PC-3 (cell line): ENCODE measurements around the gene ANGPTL7. TPM values are rescaled to one million over a fixed set of nuclear protein-coding genes. Genes with fewer than 3 reads are reported as not detected.

ENCODE experiments used
- ATAC-seq: fragments of 200-7000 bp; cut with Tn5 transposase; 2 replicates; pipeline ENCODE4 v1.9.1; 2020; ENCODE audit warnings: mild to moderate bottlenecking, moderate library complexity
- BruUV-seq: library from RNA; stranded (reverse); fragments of 400-500 nt; replicated peaks from 2 replicates; lab custom pipeline; 2021; lab: Mats Ljungman, UMichigan
- CTCF ChIA-PET: fragments of 300-600 bp; sonication (Branson Sonifier 250); formaldehyde crosslinking; loops from one replicate; lab custom pipeline; 2022; ENCODE audit warnings: antibody characterized with exemption; lab: Charles Lee
- POLR2A ChIA-PET: fragments of 300-600 bp; sonication (Branson Sonifier 250); formaldehyde crosslinking; loops from one replicate; lab custom pipeline; 2022; ENCODE audit warnings: antibody characterized with exemption; ENCODE audit not compliant: unreplicated experiment; lab: Charles Lee
- DNase-seq: peaks from one replicate; pipeline ENCODE4 v3.0.0-alpha.2; 2015
- H2AFZ ChIP-seq: fragments of 300-600 bp; sonication (generic); 2 replicates; pipeline ENCODE4 v1.6.0; 2016; ENCODE audit warnings: antibody characterized with exemption, low read length
- H3F3A ChIP-seq: fragments of 300-600 bp; sonication (generic); one replicate; pipeline ENCODE4 v1.6.0; 2017; ENCODE audit warnings: antibody characterized with exemption, low read length, control low read depth, mild to moderate bottlenecking; ENCODE audit not compliant: unreplicated experiment
- H3K27ac ChIP-seq: fragments of 300-600 bp; sonication (generic); 2 replicates; pipeline ENCODE4 v1.5.1; 2016; ENCODE audit warnings: mild to moderate bottlenecking, low read length
- H3K27me3 ChIP-seq: fragments of 300-600 bp; sonication (generic); 2 replicates; pipeline ENCODE4 v1.6.1; 2016; ENCODE audit warnings: low read length, mixed read lengths
- H3K36me3 ChIP-seq: fragments of 300-600 bp; sonication (generic); 2 replicates; pipeline ENCODE4 v1.6.1; 2016; ENCODE audit warnings: low read depth, mixed run types, low read length, mixed read lengths
- H3K4me1 ChIP-seq: fragments of 300-600 bp; sonication (generic); 2 replicates; pipeline ENCODE4 v1.5.1; 2016; ENCODE audit warnings: low read length; ENCODE audit not compliant: insufficient read depth
- H3K4me2 ChIP-seq: fragments of 300-600 bp; sonication (generic); 2 replicates; pipeline ENCODE4 v1.6.0; 2016; ENCODE audit warnings: low read length
- H3K4me3 ChIP-seq: fragments of 300-600 bp; sonication (generic); 2 replicates; pipeline ENCODE4 v1.5.1; 2016; ENCODE audit warnings: mild to moderate bottlenecking, low read length, mixed read lengths
- H3K79me2 ChIP-seq: fragments of 300-600 bp; sonication (generic); 2 replicates; pipeline ENCODE4 v1.6.1; 2017; ENCODE audit warnings: low read length, mixed read lengths
- H3K9ac ChIP-seq: fragments of 300-600 bp; sonication (generic); 2 replicates; pipeline ENCODE4 v1.6.0; 2016; ENCODE audit warnings: mild to moderate bottlenecking, low read length
- H3K9me2 ChIP-seq: fragments of 300-600 bp; sonication (generic); replicated peaks from 2 replicates; pipeline ENCODE4 v1.6.1; 2016; ENCODE audit warnings: mixed run types, low read length, mixed read lengths
- H3K9me3 ChIP-seq: fragments of 300-600 bp; sonication (generic); 2 replicates; pipeline ENCODE4 v1.6.1; 2016; ENCODE audit warnings: low read length, mixed read lengths
- H4K20me1 ChIP-seq: fragments of 300-600 bp; sonication (generic); 2 replicates; pipeline ENCODE4 v1.6.1; 2016; ENCODE audit warnings: low read length, mixed read lengths
- EZH2 ChIP-seq: fragments of 300-600 bp; sonication (generic); IDR thresholded peaks from one replicate; pipeline ENCODE4 v1.6.1; 2017; ENCODE audit warnings: antibody characterized with exemption, mild to moderate bottlenecking, low read length; ENCODE audit not compliant: unreplicated experiment
- EZH2phosphoT487 ChIP-seq: fragments of 300-600 bp; sonication (generic); IDR thresholded peaks from 2 replicates; pipeline ENCODE4 v1.6.1; 2018; ENCODE audit warnings: mild to moderate bottlenecking, antibody characterized with exemption, low read length, borderline replicate concordance
- intact Hi-C: fragments of 100-400 bp; cut with micrococcal nuclease; formaldehyde crosslinking; loops from 2 replicates; pipeline ENCODE4 v1.9.0; 2023
- total RNA-seq: library from RNA; depleted of rRNA; stranded (reverse); fragments of >200 nt; gene quantifications from 2 replicates; pipeline ENCODE4 v1.2.3, GENCODE V29; 2014
- TF ChIP-seq, protein P1 (sequence below): fragments of 300-600 bp; sonication (generic); conservative IDR thresholded peaks from 2 replicates; pipeline ENCODE4 v1.5.1; 2017; ENCODE audit warnings: antibody characterized with exemption, low read depth, mild to moderate bottlenecking, low read length

ANGPTL7 gene
- total RNA-seq, 1 experiment from 2014 or later, result not detected

DNA sequence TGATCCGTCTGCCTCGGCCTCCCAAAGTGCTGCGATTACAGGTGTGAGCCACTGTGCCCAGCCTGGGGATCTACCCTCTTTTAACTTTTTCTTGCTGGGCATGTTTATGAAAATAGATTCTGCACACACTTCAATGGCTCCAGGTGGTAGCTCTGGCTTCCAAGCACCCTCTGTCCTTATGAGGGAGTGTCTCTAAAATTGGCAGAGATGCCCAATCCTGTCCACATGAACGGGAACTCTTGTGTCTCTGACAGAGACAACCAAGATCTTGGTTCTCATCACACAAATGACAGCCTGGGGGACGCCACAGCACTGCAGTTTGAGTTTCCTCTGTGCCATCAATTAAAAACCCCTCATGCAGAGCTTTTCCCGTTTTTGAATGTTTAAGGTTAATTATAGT is 43.4 kb upstream of the ANGPTL7 start:
- no peaks in the 10 kb centered on the region for H3K27me3 ChIP-seq
- no peak overlapping the region for H3K4me3 ChIP-seq
- H3K9me2 ChIP-seq, result no peaks in the 10 kb centered on the region
- no peak for ATAC-seq
- TF ChIP-seq EZH2phosphoT487 (no peak), EZH2 (no peak)
- TF ChIP-seq, protein P1, sequence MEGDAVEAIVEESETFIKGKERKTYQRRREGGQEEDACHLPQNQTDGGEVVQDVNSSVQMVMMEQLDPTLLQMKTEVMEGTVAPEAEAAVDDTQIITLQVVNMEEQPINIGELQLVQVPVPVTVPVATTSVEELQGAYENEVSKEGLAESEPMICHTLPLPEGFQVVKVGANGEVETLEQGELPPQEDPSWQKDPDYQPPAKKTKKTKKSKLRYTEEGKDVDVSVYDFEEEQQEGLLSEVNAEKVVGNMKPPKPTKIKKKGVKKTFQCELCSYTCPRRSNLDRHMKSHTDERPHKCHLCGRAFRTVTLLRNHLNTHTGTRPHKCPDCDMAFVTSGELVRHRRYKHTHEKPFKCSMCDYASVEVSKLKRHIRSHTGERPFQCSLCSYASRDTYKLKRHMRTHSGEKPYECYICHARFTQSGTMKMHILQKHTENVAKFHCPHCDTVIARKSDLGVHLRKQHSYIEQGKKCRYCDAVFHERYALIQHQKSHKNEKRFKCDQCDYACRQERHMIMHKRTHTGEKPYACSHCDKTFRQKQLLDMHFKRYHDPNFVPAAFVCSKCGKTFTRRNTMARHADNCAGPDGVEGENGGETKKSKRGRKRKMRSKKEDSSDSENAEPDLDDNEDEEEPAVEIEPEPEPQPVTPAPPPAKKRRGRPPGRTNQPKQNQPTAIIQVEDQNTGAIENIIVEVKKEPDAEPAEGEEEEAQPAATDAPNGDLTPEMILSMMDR, result no peak
- ChIA-PET CTCF (no interaction called here), POLR2A (no interaction called here)
- peaks cover 36% of the 10 kb centered on the region for H3K4me1 ChIP-seq
- no peak overlapping the region for H3K4me2 ChIP-seq
- no peak overlapping the region for H2AFZ ChIP-seq
- DNase-seq, result no peak
- H4K20me1 ChIP-seq, result no peaks in the 10 kb centered on the region
- no peaks in the 10 kb centered on the region for H3K9me3 ChIP-seq
- H3K9ac ChIP-seq, result no peak overlapping the region
- BruUV-seq, result no TSS peak
- H3K36me3 ChIP-seq, result peaks cover 49% of the 10 kb centered on the region
- peaks cover 9% of the 10 kb centered on the region for H3F3A ChIP-seq
- peak overlapping the region; percentile 84 for H3K27ac ChIP-seq
- H3K79me2 ChIP-seq, result no peaks in the 10 kb centered on the region
- intact Hi-C loops, result no loop called here

DNA sequence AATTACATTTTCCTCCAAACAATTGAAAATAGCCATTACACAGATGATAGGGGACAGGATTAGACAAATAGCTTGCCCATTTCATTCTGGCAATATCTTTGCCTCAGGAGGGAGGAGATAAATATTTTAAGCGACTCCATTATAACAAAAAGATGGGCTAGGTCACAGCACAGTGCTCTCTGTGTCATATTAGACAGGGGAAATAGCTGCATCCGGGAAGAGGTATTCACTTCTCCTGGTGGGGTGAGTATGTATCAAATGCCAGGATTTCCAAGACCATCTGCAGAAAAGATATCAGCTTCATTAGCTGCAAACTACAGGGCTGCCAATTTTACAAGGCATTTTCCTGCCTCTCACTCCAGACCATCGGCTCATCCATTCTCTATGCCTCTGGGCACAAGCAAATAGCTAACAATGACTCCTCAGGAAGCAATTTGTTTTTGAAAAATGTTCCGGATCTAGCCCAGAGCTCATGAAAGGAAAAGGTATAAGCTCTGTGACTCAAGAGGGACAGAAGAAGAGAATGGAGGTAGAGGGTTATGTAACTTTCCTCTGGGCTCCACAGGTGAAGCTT is 41.9 kb upstream of the ANGPTL7 start:
- no peaks in the 10 kb centered on the region for H3K9me3 ChIP-seq
- POLR2A ChIA-PET, result interaction anchor here (0.5 to 1.1 kb wide), 7 partner anchors 8 to 1239 kb away, joined by 3 to 26 read pairs (median 4); no protein-coding TSS in a partner anchor
- no peak for TF ChIP-seq EZH2phosphoT487
- TF ChIP-seq, protein P1, result no peak
- TF ChIP-seq EZH2, result no peak
- DNase-seq (peak; percentile 93), ATAC-seq (peak; percentile 92)
- CTCF ChIA-PET, result interaction anchor here (0.6 to 2.0 kb wide), 4 partner anchors 9 to 1290 kb away, joined by 3 to 14 read pairs (median 9); no protein-coding TSS in a partner anchor
- H3K79me2 ChIP-seq, result no peaks in the 10 kb centered on the region
- intact Hi-C loops, result loop anchor here (1.0 kb wide), 2 partner anchors 9 to 13 kb away; no protein-coding TSS in a partner anchor
- peak overlapping the region; percentile 41 for H3K4me2 ChIP-seq
- no peaks in the 10 kb centered on the region for H4K20me1 ChIP-seq
- H3K4me3 ChIP-seq, result no peak overlapping the region
- no peaks in the 10 kb centered on the region for H3K27me3 ChIP-seq
- H3K27ac ChIP-seq, result peak overlapping the region; percentile 84
- H2AFZ ChIP-seq, result no peak overlapping the region
- peaks cover 54% of the 10 kb centered on the region for H3K36me3 ChIP-seq
- peaks cover 41% of the 10 kb centered on the region for H3K4me1 ChIP-seq
- H3F3A ChIP-seq, result peaks cover 9% of the 10 kb centered on the region
- H3K9ac ChIP-seq, result peak overlapping the region; percentile 21
- BruUV-seq, result TSS peak; percentile 24
- no peaks in the 10 kb centered on the region for H3K9me2 ChIP-seq

DNA sequence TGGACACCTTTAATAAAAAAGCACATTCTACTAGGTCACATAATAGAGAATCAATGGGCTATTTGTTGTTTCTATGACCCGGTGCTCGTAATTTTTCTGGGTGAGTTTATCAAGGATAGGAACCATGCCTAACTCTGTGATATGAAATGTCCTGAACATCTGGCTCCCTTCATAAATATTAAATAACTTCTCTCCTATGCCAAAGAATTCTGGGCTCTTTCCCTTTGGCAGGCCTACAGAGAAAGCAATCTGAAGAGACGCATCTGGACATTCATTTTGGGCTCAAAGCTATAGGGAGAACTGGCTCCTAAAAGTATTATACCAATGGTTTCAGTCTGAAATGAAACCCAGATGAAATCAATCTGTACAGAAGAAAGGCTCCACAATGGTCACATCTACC is 38.8 kb upstream of the ANGPTL7 start:
- BruUV-seq, result no TSS peak
- H4K20me1 ChIP-seq, result no peaks in the 10 kb centered on the region
- H3K9me3 ChIP-seq, result no peaks in the 10 kb centered on the region
- intact Hi-C loops, result no loop called here
- peaks cover 9% of the 10 kb centered on the region for H3F3A ChIP-seq
- no peak for ATAC-seq
- no peak overlapping the region for H3K9ac ChIP-seq
- H2AFZ ChIP-seq, result no peak overlapping the region
- no peak overlapping the region for H3K27ac ChIP-seq
- no peaks in the 10 kb centered on the region for H3K9me2 ChIP-seq
- H3K79me2 ChIP-seq, result no peaks in the 10 kb centered on the region
- no peaks in the 10 kb centered on the region for H3K27me3 ChIP-seq
- H3K4me1 ChIP-seq, result peaks cover 49% of the 10 kb centered on the region
- no peak overlapping the region for H3K4me3 ChIP-seq
- ChIA-PET POLR2A (no interaction called here), CTCF (no interaction called here)
- no peak for DNase-seq
- no peak overlapping the region for H3K4me2 ChIP-seq
- TF ChIP-seq EZH2 (no peak), EZH2phosphoT487 (no peak)
- TF ChIP-seq, protein P1, result no peak
- peaks cover 39% of the 10 kb centered on the region for H3K36me3 ChIP-seq
